ENCODE measurements around the gene ABCC1.

GRCh38 chr16:16122264-16122663 lies 172.8 kb downstream of the ABCC1 start:
- no peak for TF ChIP-seq CTCF (IDR thresholded peaks at IDR 0.05)
- TF ChIP-seq POLR2A (IDR thresholded peaks at IDR 0.05), result no peak
